ENCODE measurements around the gene MMEL1.

Gene MMEL1

GRCh38 chr1:2597441-2598328 lies 35.1 kb downstream of the MMEL1 start:
- no peak overlapping the region for H3K4me3 ChIP-seq (ENCODE audit: low read depth, low read length)
- no peak for DNase-seq (ENCODE audit: low read depth)
- TF ChIP-seq, protein P1, sequence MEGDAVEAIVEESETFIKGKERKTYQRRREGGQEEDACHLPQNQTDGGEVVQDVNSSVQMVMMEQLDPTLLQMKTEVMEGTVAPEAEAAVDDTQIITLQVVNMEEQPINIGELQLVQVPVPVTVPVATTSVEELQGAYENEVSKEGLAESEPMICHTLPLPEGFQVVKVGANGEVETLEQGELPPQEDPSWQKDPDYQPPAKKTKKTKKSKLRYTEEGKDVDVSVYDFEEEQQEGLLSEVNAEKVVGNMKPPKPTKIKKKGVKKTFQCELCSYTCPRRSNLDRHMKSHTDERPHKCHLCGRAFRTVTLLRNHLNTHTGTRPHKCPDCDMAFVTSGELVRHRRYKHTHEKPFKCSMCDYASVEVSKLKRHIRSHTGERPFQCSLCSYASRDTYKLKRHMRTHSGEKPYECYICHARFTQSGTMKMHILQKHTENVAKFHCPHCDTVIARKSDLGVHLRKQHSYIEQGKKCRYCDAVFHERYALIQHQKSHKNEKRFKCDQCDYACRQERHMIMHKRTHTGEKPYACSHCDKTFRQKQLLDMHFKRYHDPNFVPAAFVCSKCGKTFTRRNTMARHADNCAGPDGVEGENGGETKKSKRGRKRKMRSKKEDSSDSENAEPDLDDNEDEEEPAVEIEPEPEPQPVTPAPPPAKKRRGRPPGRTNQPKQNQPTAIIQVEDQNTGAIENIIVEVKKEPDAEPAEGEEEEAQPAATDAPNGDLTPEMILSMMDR (conservative IDR thresholded peaks at IDR 0.05; ENCODE audit: low read depth, low read length), result no peak

DNA sequence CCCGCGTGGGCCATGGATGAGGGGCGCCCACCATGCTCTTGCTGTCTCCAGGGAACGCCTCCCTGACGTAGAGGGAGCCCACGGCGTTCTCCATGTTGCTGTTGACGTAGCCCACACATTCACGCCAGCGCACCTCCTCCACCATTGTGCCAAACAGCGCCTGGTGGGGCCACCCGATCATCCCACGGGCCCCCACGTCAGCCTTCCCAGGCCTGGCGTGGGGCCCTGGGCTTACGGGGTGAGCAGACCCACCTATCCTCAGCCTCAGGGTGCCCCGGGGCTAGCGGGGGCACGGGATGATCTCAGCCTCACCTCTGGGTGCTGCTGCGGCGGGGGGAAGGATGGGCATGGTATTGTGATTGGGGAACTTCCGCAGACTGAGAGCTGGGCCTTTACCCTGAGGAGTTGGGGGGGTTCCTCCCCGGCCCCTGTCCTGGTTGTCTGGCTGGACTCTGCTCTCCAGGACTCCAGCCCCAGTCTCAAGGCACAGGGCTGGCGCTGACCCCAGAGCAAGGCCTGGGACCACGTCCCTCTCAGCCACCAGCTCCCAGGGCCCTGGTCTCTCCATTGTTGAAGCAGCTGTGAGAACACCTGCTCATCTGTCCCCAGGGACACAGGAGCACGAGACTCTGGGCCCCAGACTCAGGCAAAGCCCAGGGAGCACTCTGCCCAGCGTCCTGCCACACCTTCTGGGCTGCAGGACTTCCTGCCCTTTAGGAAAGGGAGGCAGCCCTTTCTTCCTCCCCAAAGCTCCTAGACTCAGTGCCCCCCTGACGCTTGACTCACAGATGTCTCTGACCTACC lies 36.1 kb downstream of the MMEL1 start:
- no peak for DNase-seq (ENCODE audit: low read depth)
- no peak overlapping the region for H3K4me3 ChIP-seq (ENCODE audit: low read depth, low read length)
- TF ChIP-seq, protein P1 (conservative IDR thresholded peaks at IDR 0.05; ENCODE audit: low read depth, low read length), result no peak

GRCh38 chr1:2595812-2596529 lies 36.8 kb downstream of the MMEL1 start:
- no peak for DNase-seq (ENCODE audit: low read depth)
- TF ChIP-seq, protein P1 (conservative IDR thresholded peaks at IDR 0.05; ENCODE audit: low read depth, low read length), result no peak
- no peak overlapping the region for H3K4me3 ChIP-seq (ENCODE audit: low read depth, low read length)

GRCh38 chr1:2595261-2595811 lies 37.5 kb downstream of the MMEL1 start:
- TF ChIP-seq, protein P1 (conservative IDR thresholded peaks at IDR 0.05; ENCODE audit: low read depth, low read length), result no peak
- no peak for DNase-seq (ENCODE audit: low read depth)
- H3K4me3 ChIP-seq (ENCODE audit: low read depth, low read length), result no peak overlapping the region

DNA sequence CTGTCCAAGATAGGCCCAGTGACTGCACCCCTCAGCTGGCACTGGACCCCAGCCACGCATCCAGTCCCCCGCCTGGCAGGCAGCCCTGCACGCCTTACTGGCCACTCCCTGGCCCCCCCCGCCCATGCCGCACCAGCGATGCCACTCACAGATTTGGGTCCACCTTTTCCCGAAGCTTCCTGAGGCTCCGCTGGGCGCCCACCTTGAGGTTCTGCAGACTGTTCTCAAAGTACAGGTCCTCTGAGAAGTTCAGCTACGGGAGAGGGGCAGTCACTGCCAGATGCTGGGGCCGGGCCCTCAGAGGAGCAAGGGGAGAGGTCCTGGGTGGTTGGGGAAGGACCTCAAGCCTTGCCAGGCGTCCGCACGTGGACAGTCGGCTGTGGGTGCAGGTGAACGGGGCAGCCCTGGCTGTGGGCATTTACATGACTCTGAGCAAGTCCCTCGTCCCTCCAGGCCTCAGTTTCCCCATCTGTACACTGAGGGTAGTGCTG lies 38.1 kb downstream of the MMEL1 start:
- TF ChIP-seq, protein P1 (conservative IDR thresholded peaks at IDR 0.05; ENCODE audit: low read depth, low read length), result no peak
- H3K4me3 ChIP-seq (ENCODE audit: low read depth, low read length), result no peak overlapping the region

DNA sequence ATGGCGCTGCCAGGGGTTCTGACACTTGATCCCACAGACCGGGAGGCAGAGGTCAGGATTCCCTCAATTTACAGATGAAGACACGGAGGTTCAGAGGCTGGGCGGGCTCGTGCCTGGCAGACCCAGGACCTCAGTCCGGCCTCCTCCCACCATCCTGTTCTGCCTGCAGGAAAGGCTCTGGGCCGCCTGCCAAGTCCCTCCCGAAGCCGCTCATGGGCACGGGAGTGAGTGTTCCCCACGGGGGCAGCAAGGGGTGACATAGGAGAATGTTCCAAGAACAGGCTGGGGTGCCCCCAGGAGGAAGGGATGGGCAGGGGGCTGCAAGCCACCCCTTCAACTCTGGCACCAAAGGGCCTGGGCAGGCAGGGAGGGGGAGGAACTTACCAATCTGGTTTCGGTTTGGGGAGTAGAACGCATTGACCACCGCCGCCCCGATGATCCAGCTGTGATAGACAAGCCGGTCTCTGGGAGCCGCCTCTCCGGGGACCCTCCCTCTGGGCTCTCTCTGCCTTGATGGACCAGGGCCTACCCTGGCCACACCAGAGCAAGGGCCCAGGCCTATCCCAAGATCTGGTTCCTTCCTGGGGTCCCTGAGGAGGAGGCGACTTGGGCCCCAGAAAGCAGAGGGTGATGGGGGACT lies 38.7 kb downstream of the MMEL1 start:
- TF ChIP-seq, protein P1 (conservative IDR thresholded peaks at IDR 0.05; ENCODE audit: low read depth, low read length), result no peak
- H3K4me3 ChIP-seq (ENCODE audit: low read depth, low read length), result no peak overlapping the region
- DNase-seq (ENCODE audit: low read depth), result peak; percentile 18

More for the DNA sequence above, 38.1 kb downstream of the MMEL1 start:
- no peak for DNase-seq (ENCODE audit: low read depth)

Measured in choroid plexus epithelial cell (primary cell).